ENCODE results near the gene SLC6A18. TPM values are rescaled to one million over a fixed set of nuclear protein-coding genes. Genes with fewer than 3 reads are reported as not detected.

The SLC6A18 gene
- total RNA-seq, 1 donor from 2014 or later, result not detected

- no peaks in the 10 kb centered on the region for H3K9me3 ChIP-seq (replicated peaks)
- H3K36me3 ChIP-seq, result no peaks in the 10 kb centered on the region
- no peak overlapping the region for H3K27ac ChIP-seq (replicated peaks)
- H3K27me3 ChIP-seq (ENCODE audit: low read depth), result peaks cover 70% of the 10 kb centered on the region
- TF ChIP-seq, protein P1, sequence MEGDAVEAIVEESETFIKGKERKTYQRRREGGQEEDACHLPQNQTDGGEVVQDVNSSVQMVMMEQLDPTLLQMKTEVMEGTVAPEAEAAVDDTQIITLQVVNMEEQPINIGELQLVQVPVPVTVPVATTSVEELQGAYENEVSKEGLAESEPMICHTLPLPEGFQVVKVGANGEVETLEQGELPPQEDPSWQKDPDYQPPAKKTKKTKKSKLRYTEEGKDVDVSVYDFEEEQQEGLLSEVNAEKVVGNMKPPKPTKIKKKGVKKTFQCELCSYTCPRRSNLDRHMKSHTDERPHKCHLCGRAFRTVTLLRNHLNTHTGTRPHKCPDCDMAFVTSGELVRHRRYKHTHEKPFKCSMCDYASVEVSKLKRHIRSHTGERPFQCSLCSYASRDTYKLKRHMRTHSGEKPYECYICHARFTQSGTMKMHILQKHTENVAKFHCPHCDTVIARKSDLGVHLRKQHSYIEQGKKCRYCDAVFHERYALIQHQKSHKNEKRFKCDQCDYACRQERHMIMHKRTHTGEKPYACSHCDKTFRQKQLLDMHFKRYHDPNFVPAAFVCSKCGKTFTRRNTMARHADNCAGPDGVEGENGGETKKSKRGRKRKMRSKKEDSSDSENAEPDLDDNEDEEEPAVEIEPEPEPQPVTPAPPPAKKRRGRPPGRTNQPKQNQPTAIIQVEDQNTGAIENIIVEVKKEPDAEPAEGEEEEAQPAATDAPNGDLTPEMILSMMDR (IDR thresholded peaks at IDR 0.05; ENCODE audit: borderline replicate concordance), result peak; percentile 36
- DNase-seq, result no peak
- intact Hi-C loops (cut with micrococcal nuclease), result no loop called here
- H3K4me1 ChIP-seq, result peaks cover 7% of the 10 kb centered on the region
- H3K4me3 ChIP-seq, result no peak overlapping the region
Measured at GRCh38 chr5:1208743-1209488, 16.3 kb upstream of the SLC6A18 start.

DNA sequence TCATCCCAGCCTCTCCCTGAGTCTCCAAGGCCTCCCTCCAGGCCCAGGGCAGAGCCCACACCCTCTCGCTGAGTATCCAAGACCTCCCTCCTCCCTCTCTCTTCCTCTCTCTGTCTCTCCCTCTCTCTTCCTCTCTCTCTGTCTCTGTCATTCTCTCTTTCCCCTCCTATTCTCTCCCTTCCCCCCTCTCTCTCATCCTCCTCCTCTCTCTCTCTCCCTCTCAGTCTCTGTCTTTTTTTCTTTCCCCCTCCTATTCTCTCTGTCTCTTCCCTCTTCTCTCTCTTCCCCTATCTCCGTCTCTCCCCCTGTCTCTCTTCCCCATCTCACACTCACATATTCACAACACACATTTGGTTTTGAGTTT, 15.7 kb upstream of the SLC6A18 start:
- Histone ChIP-seq H3K27ac (replicated peaks) (no peak overlapping the region), H3K27me3 (ENCODE audit: low read depth) (peaks cover 70% of the 10 kb centered on the region), H3K36me3 (no peaks in the 10 kb centered on the region), H3K4me1 (peaks cover 5% of the 10 kb centered on the region), H3K9me3 (replicated peaks) (no peaks in the 10 kb centered on the region), H3K4me3 (no peak overlapping the region)
- TF ChIP-seq, protein P1 (IDR thresholded peaks at IDR 0.05; ENCODE audit: borderline replicate concordance), result no peak
- intact Hi-C loops (cut with micrococcal nuclease), result no loop called here
- no peak for DNase-seq

DNA sequence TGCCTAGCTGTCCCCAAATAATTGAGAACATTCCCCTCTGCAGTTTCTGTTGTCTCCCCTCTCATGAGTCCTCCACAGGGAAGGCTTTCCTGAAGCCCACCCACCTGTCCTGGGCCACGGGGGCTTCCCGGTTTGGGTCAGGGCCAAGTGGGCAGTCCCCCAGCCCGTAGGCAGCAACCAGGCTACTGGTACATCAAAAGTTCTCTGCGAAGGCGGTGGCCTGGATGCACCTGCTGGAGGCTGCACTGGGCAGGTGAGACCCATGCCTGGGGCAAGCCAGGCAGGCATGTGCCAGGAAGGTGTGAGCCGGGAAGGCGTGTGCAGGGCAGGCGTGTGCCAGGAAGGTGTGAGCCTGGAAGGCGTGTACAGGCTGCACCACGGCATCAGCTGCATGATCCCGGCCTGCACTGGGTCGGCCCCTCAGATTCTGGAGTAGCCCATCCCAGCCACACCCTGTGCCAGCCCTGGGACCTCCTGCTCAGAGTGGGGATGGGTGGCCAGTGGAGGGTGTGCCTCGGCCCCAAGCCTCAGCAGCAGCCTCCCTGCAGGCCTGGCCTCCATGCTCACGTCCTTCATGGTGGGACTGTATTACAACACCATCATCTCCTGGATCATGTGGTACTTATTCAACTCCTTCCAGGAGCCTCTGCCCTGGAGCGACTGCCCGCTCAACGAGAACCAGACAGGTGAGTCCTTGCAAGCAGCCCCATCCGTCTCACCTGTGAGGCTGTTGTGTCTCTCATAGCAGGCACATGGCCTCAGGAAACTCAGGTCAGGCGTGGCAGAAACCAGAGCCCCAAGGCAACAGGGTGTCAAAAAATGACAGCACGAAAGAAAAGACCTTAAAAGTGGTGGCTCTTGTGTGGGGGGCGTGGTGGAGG, 15.0 kb upstream of the SLC6A18 start:
- no peaks in the 10 kb centered on the region for H3K4me1 ChIP-seq
- intact Hi-C loops (cut with micrococcal nuclease), result no loop called here
- no peak for DNase-seq
- H3K36me3 ChIP-seq, result no peaks in the 10 kb centered on the region
- H3K27me3 ChIP-seq (ENCODE audit: low read depth), result peaks cover 68% of the 10 kb centered on the region
- no peaks in the 10 kb centered on the region for H3K9me3 ChIP-seq (replicated peaks)
- H3K27ac ChIP-seq (replicated peaks), result no peak overlapping the region
- no peak overlapping the region for H3K4me3 ChIP-seq
- TF ChIP-seq, protein P1 (IDR thresholded peaks at IDR 0.05; ENCODE audit: borderline replicate concordance), result no peak

DNA sequence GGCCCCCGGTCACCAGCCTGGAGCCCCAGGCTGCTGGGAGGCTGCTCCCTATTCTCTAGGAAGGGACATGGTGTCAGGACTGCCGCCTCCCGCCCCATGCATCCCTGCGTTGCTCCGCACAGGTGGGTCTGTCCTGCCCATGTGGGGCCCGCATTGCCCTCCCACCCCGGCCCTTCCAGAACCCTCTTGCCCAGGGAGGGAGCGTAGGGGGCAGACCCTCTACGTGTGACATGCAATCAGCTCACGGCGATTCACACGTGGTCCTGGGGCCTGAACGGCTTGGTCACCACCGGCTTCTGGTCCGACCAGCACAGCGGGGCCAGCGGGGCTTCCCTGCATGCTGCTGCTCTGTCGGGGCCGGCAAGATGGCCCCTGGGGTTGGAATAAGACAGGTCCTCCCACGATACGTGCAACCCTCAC, 14.3 kb upstream of the SLC6A18 start:
- TF ChIP-seq, protein P1 (IDR thresholded peaks at IDR 0.05; ENCODE audit: borderline replicate concordance), result no peak
- Histone ChIP-seq H3K9me3 (replicated peaks) (peaks cover 4% of the 10 kb centered on the region), H3K36me3 (no peaks in the 10 kb centered on the region), H3K4me1 (no peaks in the 10 kb centered on the region), H3K4me3 (no peak overlapping the region), H3K27me3 (ENCODE audit: low read depth) (peaks cover 68% of the 10 kb centered on the region), H3K27ac (replicated peaks) (no peak overlapping the region)
- no peak for DNase-seq
- intact Hi-C loops (cut with micrococcal nuclease), result no loop called here

- Histone ChIP-seq H3K36me3 (no peaks in the 10 kb centered on the region), H3K4me1 (no peaks in the 10 kb centered on the region), H3K9me3 (replicated peaks) (peaks cover 6% of the 10 kb centered on the region), H3K4me3 (no peak overlapping the region), H3K27me3 (ENCODE audit: low read depth) (peaks cover 60% of the 10 kb centered on the region), H3K27ac (replicated peaks) (no peak overlapping the region)
- TF ChIP-seq, protein P1 (IDR thresholded peaks at IDR 0.05; ENCODE audit: borderline replicate concordance), result no peak
- intact Hi-C loops (cut with micrococcal nuclease), result no loop called here
- DNase-seq, result no peak
Measured at GRCh38 chr5:1211701-1212100, 13.5 kb upstream of the SLC6A18 start.
